ENCODE measurements around the gene CACNA2D3.

Gene CACNA2D3

DNA sequence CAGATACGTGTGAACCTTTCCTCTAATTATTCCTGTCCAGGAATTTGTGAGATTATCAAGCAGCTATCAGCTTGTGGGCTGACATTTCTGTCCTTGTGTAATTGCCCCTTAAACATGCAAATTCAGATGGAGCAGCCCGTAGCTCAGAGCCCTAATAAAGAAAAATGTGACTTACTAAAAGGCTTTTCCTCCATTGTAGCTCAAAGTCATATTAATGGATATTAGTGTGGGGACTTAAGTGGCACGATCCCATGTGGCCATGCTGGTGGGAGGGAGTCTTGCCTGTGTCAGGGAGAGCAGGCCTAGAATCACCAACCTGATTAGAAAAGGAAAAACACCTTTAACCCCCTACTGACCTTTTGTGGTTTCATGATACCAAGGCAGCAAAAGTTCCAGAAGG, 406.3 kb downstream of the CACNA2D3 start:
- DNase-seq (ENCODE audit: low read depth, low spot score), result no peak
- H3K36me3 ChIP-seq (ENCODE audit: insufficient read depth, low read length), result no peaks in the 10 kb centered on the region
- no peak overlapping the region for H3K27ac ChIP-seq
- H3K9ac ChIP-seq (ENCODE audit: insufficient read length), result no peak overlapping the region
- TF ChIP-seq EZH2 (IDR thresholded peaks at IDR 0.05) (no peak), FOXP2 (optimal IDR thresholded peaks at IDR 0.05; ENCODE audit: control extremely low read depth, extremely low read length, insufficient read depth) (no peak), POLR2AphosphoS5 (IDR thresholded peaks at IDR 0.05; ENCODE audit: borderline replicate concordance, low read depth, low read length) (no peak)
- no peak overlapping the region for H3K4me3 ChIP-seq
- no peaks in the 10 kb centered on the region for H3K9me3 ChIP-seq (ENCODE audit: low read depth, low read length)

DNA sequence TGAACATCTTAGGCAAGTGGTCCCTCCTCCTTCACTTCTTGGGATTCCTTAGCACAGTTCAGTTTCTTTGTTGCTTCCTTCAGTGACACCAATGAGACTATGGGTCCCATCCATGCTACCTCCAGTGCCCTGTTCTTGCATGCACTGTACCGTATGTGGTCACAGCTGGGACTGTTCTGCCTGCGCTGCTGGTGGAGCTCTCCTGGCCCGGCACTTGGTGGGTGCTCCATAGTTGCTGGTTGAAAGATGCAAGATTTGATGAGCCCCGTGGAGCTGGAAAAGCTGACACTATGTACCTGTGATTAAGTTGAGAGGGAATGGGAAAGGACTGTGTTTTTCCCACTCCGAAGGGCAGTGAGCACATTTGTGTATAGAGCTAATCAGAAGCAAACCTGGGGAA, 407.7 kb downstream of the CACNA2D3 start:
- no peak overlapping the region for H3K9ac ChIP-seq (ENCODE audit: insufficient read length)
- H3K4me3 ChIP-seq, result no peak overlapping the region
- H3K36me3 ChIP-seq (ENCODE audit: insufficient read depth, low read length), result no peaks in the 10 kb centered on the region
- H3K27ac ChIP-seq, result no peak overlapping the region
- no peaks in the 10 kb centered on the region for H3K9me3 ChIP-seq (ENCODE audit: low read depth, low read length)
- no peak for TF ChIP-seq POLR2AphosphoS5 (IDR thresholded peaks at IDR 0.05; ENCODE audit: borderline replicate concordance, low read depth, low read length)
- no peak for TF ChIP-seq FOXP2 (optimal IDR thresholded peaks at IDR 0.05; ENCODE audit: control extremely low read depth, extremely low read length, insufficient read depth)
- no peak for TF ChIP-seq EZH2 (IDR thresholded peaks at IDR 0.05)
- DNase-seq (ENCODE audit: low read depth, low spot score), result no peak

DNA sequence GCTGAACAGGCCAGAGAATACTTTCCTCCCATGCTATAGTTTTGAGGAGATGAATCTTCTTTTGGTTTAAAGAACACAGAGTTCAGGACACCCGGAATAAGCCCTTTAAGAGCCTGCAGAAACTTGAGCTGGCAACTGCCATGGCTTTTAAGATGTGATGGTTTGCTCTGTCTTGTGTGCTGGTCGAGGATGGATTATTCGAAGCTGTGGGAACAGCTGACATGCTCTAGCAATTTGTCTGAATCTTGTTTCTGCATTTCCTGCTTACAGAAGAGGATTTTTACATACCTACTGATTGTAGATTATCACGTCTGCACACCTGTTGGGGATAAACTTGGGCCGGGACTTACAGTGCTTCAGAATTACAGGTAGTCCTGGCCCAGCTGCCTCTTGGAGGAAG, 408.6 kb downstream of the CACNA2D3 start:
- no peak for DNase-seq (ENCODE audit: low read depth, low spot score)
- Histone ChIP-seq H3K9ac (ENCODE audit: insufficient read length) (no peak overlapping the region), H3K27ac (no peak overlapping the region), H3K36me3 (ENCODE audit: insufficient read depth, low read length) (no peaks in the 10 kb centered on the region), H3K4me3 (no peak overlapping the region), H3K9me3 (ENCODE audit: low read depth, low read length) (no peaks in the 10 kb centered on the region)
- TF ChIP-seq FOXP2 (optimal IDR thresholded peaks at IDR 0.05; ENCODE audit: control extremely low read depth, extremely low read length, insufficient read depth) (no peak), EZH2 (IDR thresholded peaks at IDR 0.05) (no peak), POLR2AphosphoS5 (IDR thresholded peaks at IDR 0.05; ENCODE audit: borderline replicate concordance, low read depth, low read length) (no peak)

DNA sequence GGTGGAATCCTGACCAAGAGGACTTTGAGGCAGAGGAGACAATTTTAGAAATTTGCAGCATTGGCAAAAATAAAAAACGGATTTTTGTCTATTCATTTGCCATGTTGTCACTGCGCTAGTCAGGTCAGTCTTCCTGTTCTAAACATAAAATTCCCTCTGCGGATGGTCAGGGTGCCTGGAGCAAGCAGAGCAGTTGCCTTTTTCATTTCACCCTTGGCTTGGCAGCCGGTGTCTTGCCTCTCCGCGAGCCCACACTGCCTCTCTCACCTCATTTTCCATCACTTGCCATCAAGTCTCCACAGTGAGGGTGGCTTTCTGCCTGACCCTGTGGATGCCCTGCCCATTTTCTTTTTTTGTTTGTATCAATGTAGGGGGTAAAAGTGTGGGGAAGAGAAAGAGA, 409.4 kb downstream of the CACNA2D3 start:
- Histone ChIP-seq H3K9ac (ENCODE audit: insufficient read length) (no peak overlapping the region), H3K9me3 (ENCODE audit: low read depth, low read length) (no peaks in the 10 kb centered on the region), H3K27ac (no peak overlapping the region), H3K4me3 (no peak overlapping the region), H3K36me3 (ENCODE audit: insufficient read depth, low read length) (no peaks in the 10 kb centered on the region)
- no peak for DNase-seq (ENCODE audit: low read depth, low spot score)
- TF ChIP-seq POLR2AphosphoS5 (IDR thresholded peaks at IDR 0.05; ENCODE audit: borderline replicate concordance, low read depth, low read length), result no peak
- TF ChIP-seq FOXP2 (optimal IDR thresholded peaks at IDR 0.05; ENCODE audit: control extremely low read depth, extremely low read length, insufficient read depth), result no peak
- TF ChIP-seq EZH2 (IDR thresholded peaks at IDR 0.05), result no peak

DNA sequence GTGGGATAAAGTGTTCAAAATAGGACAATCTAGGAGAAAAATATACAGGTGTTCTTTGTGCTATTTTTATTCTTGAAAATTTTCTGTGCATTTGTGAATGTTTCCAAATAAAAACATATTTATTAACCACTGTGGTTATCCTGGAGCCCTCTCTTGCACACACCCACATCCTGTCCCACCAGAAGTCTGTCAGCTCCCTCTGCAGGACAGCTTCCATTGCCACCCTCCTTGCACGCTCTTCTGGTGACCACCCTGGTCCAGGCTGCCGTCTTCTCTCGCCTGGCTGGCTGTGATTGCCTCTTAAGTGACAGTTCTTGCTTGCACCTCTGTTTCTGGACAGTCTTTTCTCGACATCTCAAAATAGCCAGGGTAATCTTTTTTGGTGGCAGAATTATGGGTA, 411.5 kb downstream of the CACNA2D3 start:
- TF ChIP-seq EZH2 (IDR thresholded peaks at IDR 0.05) (no peak), POLR2AphosphoS5 (IDR thresholded peaks at IDR 0.05; ENCODE audit: borderline replicate concordance, low read depth, low read length) (no peak), FOXP2 (optimal IDR thresholded peaks at IDR 0.05; ENCODE audit: control extremely low read depth, extremely low read length, insufficient read depth) (no peak)
- Histone ChIP-seq H3K27ac (no peak overlapping the region), H3K9me3 (ENCODE audit: low read depth, low read length) (no peaks in the 10 kb centered on the region), H3K9ac (ENCODE audit: insufficient read length) (no peak overlapping the region), H3K36me3 (ENCODE audit: insufficient read depth, low read length) (no peaks in the 10 kb centered on the region), H3K4me3 (no peak overlapping the region)
- no peak for DNase-seq (ENCODE audit: low read depth, low spot score)

DNA sequence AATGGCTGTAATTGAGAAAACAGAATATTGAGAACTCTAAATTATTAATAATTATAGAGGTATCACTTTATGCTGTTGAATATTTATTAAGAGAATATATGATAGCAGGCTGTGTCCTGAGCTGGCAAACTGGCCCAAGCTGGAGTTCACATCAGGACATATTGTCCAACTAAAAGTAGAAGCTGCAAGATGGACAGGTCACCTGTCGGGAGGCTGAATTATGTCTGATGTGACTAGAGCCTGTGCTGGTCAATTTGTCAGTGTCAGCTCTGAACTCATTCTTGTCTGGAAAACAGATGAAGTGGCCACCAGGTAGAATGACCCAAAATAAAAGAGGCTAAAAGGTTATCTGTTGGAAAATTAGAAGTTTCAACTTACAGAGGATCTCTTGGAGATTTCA, 413.3 kb downstream of the CACNA2D3 start:
- H3K4me3 ChIP-seq, result no peak overlapping the region
- H3K9ac ChIP-seq (ENCODE audit: insufficient read length), result no peak overlapping the region
- TF ChIP-seq POLR2AphosphoS5 (IDR thresholded peaks at IDR 0.05; ENCODE audit: borderline replicate concordance, low read depth, low read length), result no peak
- TF ChIP-seq EZH2 (IDR thresholded peaks at IDR 0.05), result no peak
- TF ChIP-seq FOXP2 (optimal IDR thresholded peaks at IDR 0.05; ENCODE audit: control extremely low read depth, extremely low read length, insufficient read depth), result no peak
- DNase-seq (ENCODE audit: low read depth, low spot score), result no peak
- no peak overlapping the region for H3K27ac ChIP-seq
- H3K9me3 ChIP-seq (ENCODE audit: low read depth, low read length), result no peaks in the 10 kb centered on the region
- no peaks in the 10 kb centered on the region for H3K36me3 ChIP-seq (ENCODE audit: insufficient read depth, low read length)

DNA sequence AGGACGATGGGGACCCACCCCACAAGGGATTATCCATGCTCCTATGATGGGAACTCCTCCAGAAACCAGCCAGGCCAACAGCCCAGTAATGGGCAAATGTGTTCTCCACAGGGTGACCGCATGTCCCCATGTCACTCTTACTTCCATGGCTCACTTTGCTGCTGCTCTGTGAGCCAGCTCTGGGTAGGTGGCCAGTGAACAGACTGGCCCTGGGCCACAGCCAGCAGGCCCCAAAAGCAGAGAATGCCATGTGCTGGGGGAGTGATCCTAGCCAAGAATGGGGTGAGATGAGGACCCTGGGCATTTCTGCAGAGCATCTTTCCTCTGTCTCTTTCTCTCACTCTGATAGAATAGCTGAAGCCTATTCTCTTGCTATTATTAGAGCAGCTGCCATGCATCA, 414.1 kb downstream of the CACNA2D3 start:
- Histone ChIP-seq H3K4me3 (no peak overlapping the region), H3K9me3 (ENCODE audit: low read depth, low read length) (no peaks in the 10 kb centered on the region), H3K27ac (no peak overlapping the region), H3K36me3 (ENCODE audit: insufficient read depth, low read length) (no peaks in the 10 kb centered on the region), H3K9ac (ENCODE audit: insufficient read length) (no peak overlapping the region)
- DNase-seq (ENCODE audit: low read depth, low spot score), result no peak
- TF ChIP-seq FOXP2 (optimal IDR thresholded peaks at IDR 0.05; ENCODE audit: control extremely low read depth, extremely low read length, insufficient read depth), result no peak
- no peak for TF ChIP-seq EZH2 (IDR thresholded peaks at IDR 0.05)
- no peak for TF ChIP-seq POLR2AphosphoS5 (IDR thresholded peaks at IDR 0.05; ENCODE audit: borderline replicate concordance, low read depth, low read length)

DNA sequence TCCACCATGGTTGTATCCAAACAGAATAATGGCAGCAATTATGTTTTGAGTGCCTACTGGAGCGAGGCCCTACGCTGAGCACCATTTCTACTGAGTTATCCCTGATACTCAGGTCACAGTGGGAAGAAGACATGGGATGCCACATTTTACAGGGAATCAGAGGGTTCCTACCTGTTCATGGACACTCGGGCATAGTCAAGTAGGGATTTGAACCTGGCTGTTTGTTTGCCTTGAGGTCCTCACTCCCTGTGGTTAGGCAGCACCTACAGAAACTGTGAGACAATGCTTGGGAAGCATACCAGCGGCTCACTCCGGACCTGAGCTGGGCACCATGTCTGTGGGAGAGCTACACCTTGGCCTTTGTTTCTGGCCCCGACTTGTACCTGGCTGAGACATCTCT, 415.2 kb downstream of the CACNA2D3 start:
- Histone ChIP-seq H3K27ac (no peak overlapping the region), H3K9ac (ENCODE audit: insufficient read length) (no peak overlapping the region), H3K9me3 (ENCODE audit: low read depth, low read length) (no peaks in the 10 kb centered on the region), H3K36me3 (ENCODE audit: insufficient read depth, low read length) (no peaks in the 10 kb centered on the region), H3K4me3 (no peak overlapping the region)
- TF ChIP-seq POLR2AphosphoS5 (IDR thresholded peaks at IDR 0.05; ENCODE audit: borderline replicate concordance, low read depth, low read length) (no peak), EZH2 (IDR thresholded peaks at IDR 0.05) (no peak), FOXP2 (optimal IDR thresholded peaks at IDR 0.05; ENCODE audit: control extremely low read depth, extremely low read length, insufficient read depth) (no peak)
- no peak for DNase-seq (ENCODE audit: low read depth, low spot score)

DNA sequence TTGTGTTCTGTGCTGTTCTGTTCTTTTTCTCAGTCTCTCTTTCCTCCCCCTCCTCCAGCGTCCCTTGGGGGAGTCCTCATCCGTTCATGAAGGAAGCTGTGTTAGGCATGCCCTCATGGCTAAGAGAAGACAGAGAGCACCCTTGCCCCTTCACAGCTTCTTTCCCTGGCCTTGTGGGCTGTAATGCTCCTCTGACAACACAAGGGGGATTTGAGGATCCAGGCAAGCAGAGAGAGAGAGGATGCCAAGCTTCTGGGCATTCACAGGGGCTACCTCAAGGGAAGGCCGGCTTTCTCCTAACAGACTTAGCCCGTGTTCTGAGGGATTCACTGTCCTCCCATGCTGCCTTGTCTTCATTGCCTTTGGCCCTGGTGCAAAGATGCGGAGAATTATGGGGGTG, 416.0 kb downstream of the CACNA2D3 start:
- no peaks in the 10 kb centered on the region for H3K9me3 ChIP-seq (ENCODE audit: low read depth, low read length)
- H3K27ac ChIP-seq, result no peak overlapping the region
- no peak overlapping the region for H3K4me3 ChIP-seq
- TF ChIP-seq POLR2AphosphoS5 (IDR thresholded peaks at IDR 0.05; ENCODE audit: borderline replicate concordance, low read depth, low read length), result no peak
- no peaks in the 10 kb centered on the region for H3K36me3 ChIP-seq (ENCODE audit: insufficient read depth, low read length)
- H3K9ac ChIP-seq (ENCODE audit: insufficient read length), result no peak overlapping the region
- DNase-seq (ENCODE audit: low read depth, low spot score), result no peak
